A673 (cell line): ENCODE results near the gene LINGO1. TPM values are rescaled to one million over a fixed set of nuclear protein-coding genes. Genes with fewer than 3 reads are reported as not detected.

ENCODE experiments used
- BruUV-seq: library from RNA; stranded (reverse); fragments of 400-500 nt; replicated peaks from 2 replicates; lab custom pipeline; 2021; lab: Mats Ljungman, UMichigan
- CTCF ChIA-PET: fragments of 300-600 bp; sonication (Branson Sonifier 250); formaldehyde crosslinking; loops from one replicate; lab custom pipeline; 2022; ENCODE audit warnings: antibody characterized with exemption; lab: Charles Lee
- POLR2A ChIA-PET: fragments of 300-600 bp; sonication (Branson Sonifier 250); formaldehyde crosslinking; loops from one replicate; lab custom pipeline; 2022; ENCODE audit warnings: antibody characterized with exemption; ENCODE audit not compliant: low non-redundant PET; lab: Charles Lee
- DNase-seq: peaks from one replicate; pipeline ENCODE4 v3.0.0-alpha.2; 2015; ENCODE audit warnings: low spot score
- H3K27ac ChIP-seq: fragments of 200-600 bp; sonication (generic); 2 replicates; pipeline ENCODE4 v1.5.1; 2016; ENCODE audit warnings: mixed run types, low read depth, mild to moderate bottlenecking, mixed read lengths, antibody characterized with exemption, low read length; ENCODE audit not compliant: poor library complexity, severe bottlenecking
- H3K27me3 ChIP-seq: fragments of 200-600 bp; sonication (generic); replicated peaks from 2 replicates; pipeline ENCODE4 v1.6.1; 2017; ENCODE audit warnings: mixed run types, low read depth, mild to moderate bottlenecking, mixed read lengths, antibody characterized with exemption, low read length; ENCODE audit not compliant: insufficient read depth, poor library complexity
- H3K36me3 ChIP-seq: fragments of 200-600 bp; sonication (generic); 2 replicates; pipeline ENCODE4 v1.6.1; 2016; ENCODE audit warnings: mixed run types, mild to moderate bottlenecking, mixed read lengths, antibody characterized with exemption, low read length; ENCODE audit not compliant: insufficient read depth, poor library complexity, severe bottlenecking
- H3K4me1 ChIP-seq: fragments of 200-600 bp; sonication (generic); 2 replicates; pipeline ENCODE4 v1.6.1; 2017; ENCODE audit warnings: mixed run types, mild to moderate bottlenecking, mixed read lengths, antibody characterized with exemption, low read length; ENCODE audit not compliant: insufficient read depth, poor library complexity, severe bottlenecking
- H3K4me3 ChIP-seq: fragments of 200-600 bp; sonication (generic); 2 replicates; pipeline ENCODE4 v1.5.1; 2016; ENCODE audit warnings: low read depth, mixed run types, mild to moderate bottlenecking, mixed read lengths, low read length; ENCODE audit not compliant: poor library complexity, severe bottlenecking
- H3K9me3 ChIP-seq: fragments of 200-600 bp; sonication (generic); 2 replicates; pipeline ENCODE4 v1.6.1; 2016; ENCODE audit warnings: mixed run types, low read depth, mild to moderate bottlenecking, mixed read lengths, antibody characterized with exemption, low read length; ENCODE audit not compliant: poor library complexity, severe bottlenecking
- EZH2 ChIP-seq: fragments of 200-600 bp; sonication (generic); IDR thresholded peaks from 2 replicates; pipeline ENCODE4 v1.6.1; 2017; ENCODE audit warnings: borderline replicate concordance, low read depth, mild to moderate bottlenecking, mixed read lengths, antibody characterized with exemption, low read length; ENCODE audit not compliant: poor library complexity, severe bottlenecking
- intact Hi-C: fragments of 100-400 bp; cut with micrococcal nuclease; formaldehyde crosslinking; loops from one replicate; pipeline ENCODE4 v1.10.0; 2022; ENCODE audit not compliant: unreplicated experiment
- total RNA-seq: library from RNA; stranded (reverse); gene quantifications from 2 replicates; pipeline ENCODE4 v1.2.3, GENCODE V29; 2021
- TF ChIP-seq, protein P1 (sequence below): fragments of 300-800, 200-600 bp; sonication (generic); conservative IDR thresholded peaks from 2 replicates; pipeline ENCODE4 v1.5.1; 2017; ENCODE audit warnings: low read depth, mild to moderate bottlenecking, antibody characterized with exemption, low read length, moderate library complexity, mixed read lengths

The LINGO1 gene
- total RNA-seq, 1 experiment from 2014 or later: 93.7 TPM

DNA sequence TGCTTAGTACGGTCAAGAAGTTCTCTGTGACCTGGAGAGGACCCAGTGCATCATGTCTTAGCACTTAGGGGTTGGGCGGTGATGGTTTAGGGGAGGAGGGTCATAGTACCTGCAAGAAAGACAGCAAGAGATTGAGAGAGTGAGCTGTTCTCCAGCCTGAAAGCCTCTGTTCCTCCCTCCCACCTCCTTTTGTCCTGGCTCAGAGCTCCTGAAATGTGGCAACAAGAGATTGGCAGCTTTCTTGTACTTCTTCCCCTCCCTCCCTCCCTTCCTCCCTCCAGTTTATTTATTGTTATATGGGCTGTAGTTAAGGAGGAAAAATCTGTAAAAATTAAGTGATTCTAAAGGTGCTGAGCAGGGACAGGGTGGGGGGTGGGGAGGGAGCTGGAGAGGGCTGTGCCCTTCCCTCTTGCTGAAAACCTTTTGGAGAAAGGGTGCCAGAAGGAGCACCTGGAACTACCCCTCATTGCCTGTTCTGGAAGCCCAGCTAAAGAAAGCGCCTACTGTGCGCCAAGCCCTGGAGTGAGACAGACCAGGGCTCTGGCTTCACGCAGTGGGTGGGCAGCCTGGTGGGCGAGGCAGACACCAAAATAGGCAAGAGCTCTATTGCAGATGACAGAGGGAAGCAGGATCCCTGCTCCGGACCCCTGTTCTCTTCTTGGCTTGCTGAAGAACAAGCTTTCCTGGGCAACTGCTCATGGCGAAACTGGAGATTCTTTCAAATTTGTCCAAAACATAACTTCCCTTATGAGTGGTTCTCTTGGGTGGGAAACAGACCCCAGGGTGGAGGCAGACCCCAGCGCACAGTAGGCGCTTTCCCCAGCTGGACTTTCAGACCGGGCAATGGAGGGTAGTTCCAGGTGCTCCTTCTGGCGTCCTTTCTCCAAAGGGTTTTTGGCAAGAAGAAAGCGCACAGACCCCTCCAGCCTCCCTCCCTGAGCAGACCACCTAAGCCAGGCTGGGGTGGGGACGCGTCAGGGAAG lies 35.6 kb downstream of the LINGO1 start:
- CTCF ChIA-PET: no interaction called here
- BruUV-seq: no TSS peak

DNA sequence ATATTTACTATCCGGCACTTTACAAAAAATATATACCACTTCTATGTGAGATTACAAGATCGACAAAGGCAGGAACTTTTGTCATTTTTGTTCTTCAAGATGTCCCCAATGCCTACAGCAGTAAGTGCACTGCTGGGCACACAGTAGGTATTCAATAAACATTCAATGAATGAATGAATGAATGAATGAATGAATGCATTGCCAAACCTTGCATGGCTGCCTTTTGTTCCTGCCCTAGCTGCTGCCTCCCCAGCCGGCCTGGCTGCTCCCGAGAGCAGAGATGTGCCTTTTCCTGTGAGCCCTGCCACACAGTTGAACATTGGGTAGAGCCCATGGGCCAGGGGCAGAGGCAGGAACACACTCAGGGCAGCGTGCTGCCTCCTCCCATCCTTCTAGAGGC lies 37.5 kb downstream of the LINGO1 start:
- CTCF ChIA-PET: no interaction called here

More for the DNA sequence above, 35.6 kb downstream of the LINGO1 start:
- no peaks in the 10 kb centered on the region for H3K36me3 ChIP-seq
- intact Hi-C loops: no loop called here
- POLR2A ChIA-PET: interaction anchor here (0.6 kb wide), 1 partner anchor 39 kb away, joined by 3 read pairs; no protein-coding TSS in a partner anchor
- no peak overlapping the region for H3K27ac ChIP-seq
- no peaks in the 10 kb centered on the region for H3K27me3 ChIP-seq
- H3K4me3 ChIP-seq: no peak overlapping the region
- H3K4me1 ChIP-seq: peaks cover 11% of the 10 kb centered on the region
- TF ChIP-seq, protein P1, sequence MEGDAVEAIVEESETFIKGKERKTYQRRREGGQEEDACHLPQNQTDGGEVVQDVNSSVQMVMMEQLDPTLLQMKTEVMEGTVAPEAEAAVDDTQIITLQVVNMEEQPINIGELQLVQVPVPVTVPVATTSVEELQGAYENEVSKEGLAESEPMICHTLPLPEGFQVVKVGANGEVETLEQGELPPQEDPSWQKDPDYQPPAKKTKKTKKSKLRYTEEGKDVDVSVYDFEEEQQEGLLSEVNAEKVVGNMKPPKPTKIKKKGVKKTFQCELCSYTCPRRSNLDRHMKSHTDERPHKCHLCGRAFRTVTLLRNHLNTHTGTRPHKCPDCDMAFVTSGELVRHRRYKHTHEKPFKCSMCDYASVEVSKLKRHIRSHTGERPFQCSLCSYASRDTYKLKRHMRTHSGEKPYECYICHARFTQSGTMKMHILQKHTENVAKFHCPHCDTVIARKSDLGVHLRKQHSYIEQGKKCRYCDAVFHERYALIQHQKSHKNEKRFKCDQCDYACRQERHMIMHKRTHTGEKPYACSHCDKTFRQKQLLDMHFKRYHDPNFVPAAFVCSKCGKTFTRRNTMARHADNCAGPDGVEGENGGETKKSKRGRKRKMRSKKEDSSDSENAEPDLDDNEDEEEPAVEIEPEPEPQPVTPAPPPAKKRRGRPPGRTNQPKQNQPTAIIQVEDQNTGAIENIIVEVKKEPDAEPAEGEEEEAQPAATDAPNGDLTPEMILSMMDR: no peak
- H3K9me3 ChIP-seq: no peaks in the 10 kb centered on the region
- no peak for DNase-seq

DNA sequence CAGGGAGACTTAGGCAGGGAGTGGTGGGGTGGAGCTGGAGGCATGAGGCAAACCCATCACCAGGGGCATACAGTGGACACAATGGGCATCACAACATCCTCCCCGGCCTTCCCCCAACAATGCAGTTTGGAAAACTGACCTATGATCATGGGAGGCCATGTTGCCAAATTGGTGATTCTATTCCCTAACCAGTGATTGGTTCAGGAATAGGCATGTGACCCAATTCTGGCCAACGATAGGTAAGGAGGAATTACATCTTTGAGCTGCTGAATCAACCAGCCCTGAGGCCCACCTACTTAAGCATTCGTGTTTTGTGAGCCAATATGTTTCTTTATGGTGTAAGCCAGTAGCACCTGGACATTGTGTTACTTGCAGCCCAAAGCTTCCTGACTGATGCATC lies 40.0 kb downstream of the LINGO1 start:
- Histone ChIP-seq H3K4me1 (no peaks in the 10 kb centered on the region), H3K27ac (no peak overlapping the region), H3K9me3 (no peaks in the 10 kb centered on the region), H3K36me3 (no peaks in the 10 kb centered on the region), H3K27me3 (no peaks in the 10 kb centered on the region), H3K4me3 (no peak overlapping the region)
- intact Hi-C loops: no loop called here
- ChIA-PET POLR2A (no interaction called here), CTCF (no interaction called here)
- DNase-seq: no peak
- no TSS peak for BruUV-seq
- TF ChIP-seq, protein P1: no peak
- TF ChIP-seq EZH2: no peak

More for the DNA sequence above, 37.5 kb downstream of the LINGO1 start:
- H3K36me3 ChIP-seq: no peaks in the 10 kb centered on the region
- no peak overlapping the region for H3K27ac ChIP-seq
- intact Hi-C loops: no loop called here
- POLR2A ChIA-PET: no interaction called here
- no TSS peak for BruUV-seq
- no peaks in the 10 kb centered on the region for H3K9me3 ChIP-seq
- TF ChIP-seq, protein P1: no peak
- TF ChIP-seq EZH2: no peak
- H3K4me3 ChIP-seq: no peak overlapping the region
- peaks cover 7% of the 10 kb centered on the region for H3K4me1 ChIP-seq
- DNase-seq: no peak
- H3K27me3 ChIP-seq: no peaks in the 10 kb centered on the region
